H1 (cell line): Measurements from ENCODE around the gene TNRC6C. TPM values are rescaled to one million over a fixed set of nuclear protein-coding genes. Genes with fewer than 3 reads are reported as not detected.

ENCODE experiments used
- ASH2L ChIP-seq: fragments of 200-600, 300-600 bp; sonication (generic); IDR thresholded peaks from one replicate; pipeline ENCODE4 v1.7.1; 2017; ENCODE audit warnings: low read length
- CEBPB ChIP-seq: IDR thresholded peaks from 2 replicates; pipeline ENCODE4 v1.6.1; 2012; ENCODE audit warnings: low read depth, low read length
- EZH2 ChIP-seq: fragments of 200-600 bp; sonication (generic); IDR thresholded peaks from 2 replicates; pipeline ENCODE4 v1.7.1; 2012; ENCODE audit warnings: low read depth, mild to moderate bottlenecking, moderate library complexity, low read length, inconsistent platforms; ENCODE audit not compliant: severe bottlenecking
- NRF1 ChIP-seq: IDR thresholded peaks from 2 replicates; pipeline ENCODE4 v1.6.1; 2011; ENCODE audit warnings: mild to moderate bottlenecking, low read depth, low read length, improper control_type of control experiment
- POU5F1 ChIP-seq: IDR thresholded peaks from 2 replicates; pipeline ENCODE4 v1.6.1; 2011; ENCODE audit warnings: low read depth, mild to moderate bottlenecking, low read length, moderate library complexity
- TEAD4 ChIP-seq: IDR thresholded peaks from 2 replicates; pipeline ENCODE4 v1.6.1; 2012; ENCODE audit warnings: low read depth, low read length, inconsistent platforms, mixed read lengths
- polyA plus RNA-seq, 7 experiments: library from polyadenylated mRNA; depleted of rRNA in 3 of 7; stranded (reverse) in 5 of 7; unstranded in 2 of 7; fragments of >200 nt in 5 of 7; fragments of 200-250 nt in 2 of 7; gene quantifications; 1 replicate in 5 of 7; 2 replicates in 1 of 7; 4 replicates in 1 of 7; pipeline versions ENCODE4 v1.2.1 to v1.2.3, GENCODE V29; 2011 to 2013; ENCODE audit warnings: missing spikeins in 2 of 7, mixed read lengths in 2 of 7
- small RNA-seq: library from polyadenylated mRNA; stranded (forward); fragments of <200 nt; extraction: miRNeasy Mini kit (QIAGEN cat#:217004); gene quantifications from one replicate; pipeline ENCODE3, GENCODE V24; 2013; ENCODE audit not compliant: insufficient read depth
- total RNA-seq: library from RNA; stranded (reverse); fragmentation: NEBNext Ultra II Directional; extraction: Animal tissue kit (Norgen Biotek cat#: 25700); gene quantifications from 2 replicates; pipeline ENCODE4 v1.2.1, GENCODE V29; 2021
- TF ChIP-seq, protein P1 (sequence below): IDR thresholded peaks from 2 replicates; pipeline ENCODE4 v1.6.1; 2012; ENCODE audit warnings: inconsistent platforms

Gene TNRC6C
- total and polyA plus RNA-seq, 2 of the 8 experiments (the other 6 are each of a cell fraction or from before 2014, with no cell fraction given): 2.8 to 28.9 TPM

DNA sequence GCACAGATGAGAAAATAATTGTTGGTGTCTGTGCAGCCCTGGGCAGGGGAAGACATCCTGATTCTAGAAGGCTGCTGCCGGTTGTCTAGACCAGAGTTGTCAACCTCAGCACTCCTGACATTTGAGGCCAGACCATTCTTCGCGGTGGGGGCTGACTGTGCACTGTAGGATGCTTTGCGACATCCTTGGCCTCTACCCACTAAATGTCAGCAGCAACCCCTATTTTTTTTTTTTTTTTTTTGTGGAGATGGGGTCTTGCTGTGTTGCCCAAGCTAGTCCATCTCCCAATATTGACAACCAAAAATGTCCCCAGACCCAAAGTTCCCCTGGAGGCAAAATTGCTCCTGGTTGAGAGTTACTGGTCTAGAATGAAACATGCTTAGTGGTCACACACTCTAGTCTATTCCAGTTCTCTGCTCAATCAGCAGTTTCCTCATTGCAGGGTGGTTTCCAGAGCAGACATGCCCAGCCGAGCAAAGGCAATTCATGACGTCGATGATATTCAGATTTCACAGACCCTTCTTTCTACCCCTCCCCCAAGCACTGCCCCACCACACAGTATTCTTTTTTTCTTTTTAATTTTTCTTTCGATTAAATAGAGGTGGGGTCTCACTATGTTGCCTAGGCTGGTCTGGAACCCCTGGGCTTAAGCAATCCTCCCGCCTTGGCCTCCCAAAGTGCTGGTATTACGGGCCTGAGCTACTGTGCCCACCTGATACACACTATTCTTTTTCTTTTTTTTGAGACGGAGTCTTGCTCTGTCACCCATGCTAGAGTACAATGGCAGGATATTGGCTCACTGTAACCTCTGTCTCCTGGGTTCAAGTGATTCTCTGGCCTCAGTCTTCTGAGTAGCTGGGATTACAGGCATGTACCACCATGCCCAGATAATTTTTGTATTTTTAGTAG, 196.7 kb downstream of the TNRC6C start (continued):
- TF ChIP-seq EZH2 (no peak), POU5F1 (no peak), TEAD4 (no peak), CEBPB (no peak), ASH2L (no peak), NRF1 (no peak)
- TF ChIP-seq, protein P1, sequence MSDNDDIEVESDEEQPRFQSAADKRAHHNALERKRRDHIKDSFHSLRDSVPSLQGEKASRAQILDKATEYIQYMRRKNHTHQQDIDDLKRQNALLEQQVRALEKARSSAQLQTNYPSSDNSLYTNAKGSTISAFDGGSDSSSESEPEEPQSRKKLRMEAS: no peak

Small RNA genes within 50 kb of the gene (small RNA-seq; reads per million reads assigned to genes)
- not detected for gene RNU1-80P
- gene RNU6-625P: not detected

Other genes with a start within 250 kb of the TNRC6C start
- 73.1 and 77.6 TPM in 2 replicates for gene TMC6, start 170.1 kb downstream of the TNRC6C start, total RNA-seq
- gene TMC6, start 170.1 kb downstream of the TNRC6C start, polyA plus RNA-seq (2011; rRNA removed): 39.4 and 60.4 TPM in 2 replicates
- 2.0 and 2.8 TPM in 2 replicates for gene TMC8, start 172.1 kb downstream of the TNRC6C start, total RNA-seq
- gene TMC8, start 172.1 kb downstream of the TNRC6C start, polyA plus RNA-seq (2011; rRNA removed): 1.00 and 3.0 TPM in 2 replicates
- not detected in 2 replicates for gene C17orf99, start 187.7 kb downstream of the TNRC6C start, total RNA-seq
- gene C17orf99, start 187.7 kb downstream of the TNRC6C start, polyA plus RNA-seq (2011; rRNA removed): not detected in 2 replicates
- 48.4 and 50.0 TPM in 2 replicates for gene SYNGR2, start 209.9 kb downstream of the TNRC6C start, total RNA-seq
- 139 and 209 TPM in 2 replicates for gene SYNGR2, start 209.9 kb downstream of the TNRC6C start, polyA plus RNA-seq (2011; rRNA removed)
- gene TK1, start 228.3 kb downstream of the TNRC6C start, total RNA-seq: 66.9 and 76.5 TPM in 2 replicates
- 147 and 170 TPM in 2 replicates for gene TK1, start 228.3 kb downstream of the TNRC6C start, polyA plus RNA-seq (2011; rRNA removed)
- gene AFMID, start 228.7 kb downstream of the TNRC6C start, total RNA-seq: 53.0 and 54.8 TPM in 2 replicates
- gene AFMID, start 228.7 kb downstream of the TNRC6C start, polyA plus RNA-seq (2011; rRNA removed): 49.0 and 61.6 TPM in 2 replicates